ENCODE data around the gene PIGT.

The PIGT gene

GRCh38 chr20:45432294-45432693 is 16.4 kb downstream of the PIGT start:
- no peak for DNase-seq

- no peak for DNase-seq
Observed at GRCh38 chr20:45433316-45433715, 17.4 kb downstream of the PIGT start.

GRCh38 chr20:45433976-45434375 is 18.0 kb downstream of the PIGT start:
- no peak for DNase-seq

- DNase-seq: peak; percentile 42 to 76
Observed at GRCh38 chr20:45436732-45437485, 21.0 kb downstream of the PIGT start.

DNA sequence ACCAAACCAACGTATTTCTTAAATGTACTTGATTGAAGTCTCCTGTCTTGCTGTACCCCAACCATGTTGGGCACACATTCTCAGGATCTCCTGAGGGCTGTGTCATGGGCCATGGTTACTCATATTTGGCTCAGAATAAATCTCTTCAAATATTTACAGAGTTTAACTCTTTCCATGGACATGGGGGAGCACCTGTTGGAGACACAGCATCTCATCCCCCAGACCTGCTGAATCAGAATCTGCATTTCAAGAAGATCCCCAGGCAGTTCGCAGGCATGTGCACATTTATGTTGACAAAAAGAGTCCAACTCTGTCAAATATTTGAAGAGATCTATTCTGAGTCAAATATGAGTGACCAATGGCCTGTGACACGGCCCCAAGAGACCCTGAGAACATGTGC is 24.5 kb downstream of the PIGT start:
- no peak for DNase-seq

DNA sequence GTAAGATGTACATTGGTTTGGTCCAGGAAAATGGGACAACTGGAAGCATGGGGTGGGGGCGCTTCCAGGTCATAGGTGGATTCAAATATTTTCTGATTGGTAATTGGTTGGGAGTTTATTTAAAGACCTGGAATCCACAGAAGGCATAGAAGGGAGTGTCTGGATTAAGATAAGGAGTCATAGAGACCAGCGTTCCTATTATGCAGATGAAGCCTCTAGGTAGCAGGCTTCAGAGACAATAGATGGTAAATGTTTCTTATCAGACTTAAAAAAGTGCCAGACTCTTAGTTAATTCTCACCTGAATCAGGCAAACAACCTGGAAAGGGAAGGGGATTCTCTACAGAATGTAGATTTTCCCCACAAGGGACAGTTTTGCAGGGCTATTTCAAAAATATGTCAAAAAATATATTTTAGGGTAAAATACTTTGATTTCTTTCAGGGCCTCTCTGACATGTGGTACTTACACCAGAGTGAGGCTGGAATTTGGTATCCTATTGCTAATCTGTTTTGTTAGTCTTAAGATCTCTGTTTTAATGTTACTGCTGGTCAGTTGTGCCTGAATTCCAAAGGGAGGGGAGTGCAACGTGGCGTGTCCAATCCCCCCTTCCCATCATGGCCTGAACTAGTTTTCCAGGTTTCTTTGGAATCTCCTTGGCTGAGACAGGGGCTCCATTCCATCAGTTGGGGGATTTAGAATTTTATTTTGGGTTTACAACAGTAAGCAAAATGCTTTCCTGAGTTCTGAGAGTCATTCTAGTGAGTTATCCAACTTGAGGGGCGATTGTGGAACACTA is 25.1 kb downstream of the PIGT start:
- DNase-seq: no peak

- DNase-seq: no peak
Observed at GRCh38 chr20:45441746-45442145, 25.8 kb downstream of the PIGT start.

DNA sequence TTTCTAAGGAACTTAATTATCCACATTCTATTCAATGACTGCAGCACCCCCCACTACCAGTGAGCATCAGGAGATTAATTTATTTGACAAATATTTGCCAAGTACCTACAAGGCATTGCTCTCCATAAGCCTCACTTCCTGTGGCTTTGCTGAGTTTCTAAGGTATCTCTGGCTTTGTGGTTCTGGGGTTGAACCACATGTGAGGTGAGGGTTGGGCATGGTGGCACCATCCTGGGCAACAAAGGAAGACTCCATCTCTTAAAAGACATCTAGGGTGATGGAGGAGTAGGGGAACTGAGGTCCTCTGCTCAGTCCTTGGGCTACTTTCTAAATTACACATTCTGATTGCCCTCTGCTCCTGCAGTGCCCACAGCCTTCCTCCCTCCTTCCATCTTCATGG is 28.1 kb downstream of the PIGT start:
- no peak for DNase-seq

- DNase-seq: peak in 1 of 2 experiments; percentile 33
Observed at GRCh38 chr20:45445805-45446562, 30.0 kb downstream of the PIGT start.

GRCh38 chr20:45448270-45448669 is 32.3 kb downstream of the PIGT start:
- no peak for DNase-seq

DNA sequence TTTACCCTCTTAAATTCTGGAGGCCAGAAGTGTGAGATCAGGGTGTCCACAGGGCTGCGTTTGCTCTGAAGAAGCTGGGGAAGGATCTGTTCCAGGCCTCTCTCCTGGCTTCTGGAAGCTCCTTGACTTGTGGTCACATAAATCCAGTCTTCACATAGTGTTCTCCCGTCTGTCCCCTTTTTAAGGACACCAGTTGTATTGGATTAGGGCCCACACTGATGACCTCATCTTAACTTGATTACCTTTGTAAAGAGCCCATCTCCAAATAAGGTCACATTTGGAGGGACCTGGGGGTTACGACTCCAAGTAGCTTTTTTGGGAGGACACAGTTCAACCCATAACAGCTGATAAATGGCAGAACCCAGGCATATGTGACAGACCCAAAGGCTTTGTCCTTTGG is 33.6 kb downstream of the PIGT start:
- DNase-seq: no peak

DNA sequence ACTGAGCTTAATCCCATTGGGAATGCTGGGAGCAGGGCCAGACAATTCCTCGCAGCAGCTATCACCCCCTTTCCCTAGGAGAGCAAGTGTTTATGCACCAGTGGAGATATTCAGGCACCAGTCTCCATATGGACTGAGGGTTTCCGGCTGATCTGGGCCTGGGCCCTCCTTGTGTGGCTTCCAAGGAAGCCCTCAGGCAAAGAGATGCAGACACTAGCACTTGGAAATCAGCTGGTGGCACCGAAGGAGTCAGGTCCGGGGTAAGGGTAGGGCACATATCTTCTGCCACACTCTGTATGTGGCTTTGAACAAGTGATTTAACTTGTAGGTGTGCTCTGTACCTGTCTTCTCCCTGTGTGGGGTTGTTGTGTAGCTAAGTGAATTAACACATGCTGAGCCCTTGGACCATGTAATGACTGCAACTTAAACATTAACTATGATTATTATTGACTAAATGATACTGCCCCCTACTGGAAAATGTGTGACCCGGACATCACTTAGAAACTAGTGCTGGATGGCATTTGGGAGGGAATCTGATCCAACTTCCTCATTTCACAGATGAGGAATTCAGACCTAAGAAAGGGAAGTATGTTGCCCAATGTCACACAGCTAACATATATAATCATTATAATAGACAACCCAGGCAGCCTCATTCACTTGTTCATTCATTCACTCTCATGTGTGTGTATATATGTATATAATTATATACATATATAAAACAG is 34.3 kb downstream of the PIGT start:
- DNase-seq: peak in 1 of 2 experiments; percentile 26

DNA sequence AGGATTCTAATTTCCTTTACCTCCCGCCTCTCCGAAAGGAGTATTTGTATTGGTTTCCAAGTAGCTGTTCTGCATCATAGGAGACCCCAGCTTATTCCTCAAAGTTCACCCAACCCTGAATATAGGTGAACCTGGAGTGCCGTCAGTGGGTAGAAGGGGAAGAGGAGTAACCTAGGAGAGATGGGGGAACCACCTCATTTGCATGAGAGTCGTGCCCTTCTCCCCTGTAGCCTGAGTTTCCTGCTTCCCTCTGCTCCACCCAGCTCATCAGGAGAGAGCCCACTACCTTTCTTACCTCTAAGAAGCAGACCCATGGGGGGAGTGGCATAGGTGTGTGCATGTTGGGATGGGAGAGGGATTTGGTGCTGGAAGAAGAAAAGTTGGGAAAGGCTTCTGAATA is 36.3 kb downstream of the PIGT start:
- no peak for DNase-seq

GRCh38 chr20:45452772-45453691 is 37.1 kb downstream of the PIGT start:
- no peak for DNase-seq

GRCh38 chr20:45456632-45457031 is 40.7 kb downstream of the PIGT start:
- DNase-seq: peak in 1 of 2 experiments; percentile 23

- DNase-seq: no peak
Observed at GRCh38 chr20:45459606-45460005, 43.7 kb downstream of the PIGT start.

GRCh38 chr20:45461225-45461624 is 45.3 kb downstream of the PIGT start:
- DNase-seq: no peak

DNA sequence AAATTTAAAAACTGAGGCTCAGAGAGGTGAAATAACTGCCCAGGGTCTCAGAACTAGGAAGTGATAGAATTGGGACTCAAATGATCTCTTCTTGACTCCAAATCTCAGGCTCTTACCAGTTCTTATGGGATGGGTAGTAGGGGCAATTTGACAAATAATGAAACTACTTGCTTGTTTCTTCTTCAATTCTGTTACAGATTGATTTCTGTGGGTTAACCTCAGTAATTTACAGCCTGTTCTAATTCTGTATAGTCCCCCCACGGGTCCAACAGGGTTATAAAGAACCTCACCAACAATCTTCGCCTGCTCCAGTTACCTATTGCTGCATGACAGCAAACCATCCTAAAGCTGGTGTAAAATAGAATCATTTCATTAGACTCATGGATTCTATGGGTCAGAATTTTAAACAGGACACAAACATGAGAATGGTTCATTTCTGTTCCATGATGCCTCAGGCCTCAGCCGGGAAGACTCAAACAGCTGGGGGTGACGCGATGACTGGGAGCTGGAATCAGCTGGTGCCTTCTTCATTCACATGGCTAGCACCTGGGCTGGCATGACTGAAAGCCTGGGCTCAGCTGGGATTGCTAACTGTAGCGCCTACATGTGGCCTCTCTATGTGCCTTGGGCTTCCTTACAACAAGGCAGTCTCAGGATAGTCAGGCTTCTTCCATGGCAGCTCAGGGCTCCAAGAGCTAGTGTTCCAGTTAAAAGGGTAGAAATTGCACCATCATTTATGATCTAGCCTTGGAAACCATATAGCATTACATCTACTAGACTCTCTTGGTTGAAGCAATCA is 47.0 kb downstream of the PIGT start:
- DNase-seq: no peak

- DNase-seq: no peak
Observed at GRCh38 chr20:45463709-45464108, 47.8 kb downstream of the PIGT start.

- DNase-seq: no peak
Observed at GRCh38 chr20:45465491-45466266, 49.7 kb downstream of the PIGT start.
